T follicular helper cell (primary cell): ENCODE data around the gene COL2A1.

ENCODE experiments used
- DNase-seq: peaks from one replicate; pipeline ENCODE4 v3.0.0-alpha.2; 2020; ENCODE audit warnings: low read depth
- total RNA-seq, 2 experiments: gene quantifications; one replicate each; lab custom pipeline; 2026; lab: John Stamatoyannopoulos, UW

The COL2A1 gene
- 0.26 to 0.36 reads per million in 2 experiments for total RNA-seq

GRCh38 chr12:48004053-48004941 is at the start of gene COL2A1:
COL2A1 (minus strand) TSS chr12:48004476; CDS start chr12:48004321, 155 bp downstream.
- DNase-seq, result no peak

- DNase-seq, result no peak
Observed at GRCh38 chr12:48053883-48054282, 49.6 kb upstream of the COL2A1 start.

- DNase-seq, result no peak
Observed at GRCh38 chr12:48053122-48053521, 48.8 kb upstream of the COL2A1 start.

- no peak for DNase-seq
Observed at GRCh38 chr12:48051681-48052080, 47.4 kb upstream of the COL2A1 start.

GRCh38 chr12:48050174-48050573 is 45.9 kb upstream of the COL2A1 start:
- DNase-seq, result no peak

GRCh38 chr12:48045965-48046518 is 41.8 kb upstream of the COL2A1 start:
- DNase-seq, result no peak

GRCh38 chr12:48045061-48045846 is 41.0 kb upstream of the COL2A1 start:
- DNase-seq, result no peak

GRCh38 chr12:48044396-48044795 is 40.1 kb upstream of the COL2A1 start:
- DNase-seq, result no peak

- no peak for DNase-seq
Observed at GRCh38 chr12:48043771-48044170, 39.5 kb upstream of the COL2A1 start.

GRCh38 chr12:48041591-48042423 is 37.5 kb upstream of the COL2A1 start:
- no peak for DNase-seq

GRCh38 chr12:48040354-48040753 is 36.1 kb upstream of the COL2A1 start:
- DNase-seq, result no peak

- DNase-seq, result no peak
Observed at GRCh38 chr12:48039151-48039550, 34.9 kb upstream of the COL2A1 start.

GRCh38 chr12:48038085-48038484 is 33.8 kb upstream of the COL2A1 start:
- no peak for DNase-seq

GRCh38 chr12:48037267-48037915 is 33.1 kb upstream of the COL2A1 start:
- no peak for DNase-seq

GRCh38 chr12:48036818-48037217 is 32.5 kb upstream of the COL2A1 start:
- no peak for DNase-seq

GRCh38 chr12:48034835-48035805 is 30.8 kb upstream of the COL2A1 start:
- DNase-seq, result no peak

GRCh38 chr12:48033451-48033850 is 29.2 kb upstream of the COL2A1 start:
- DNase-seq, result no peak

GRCh38 chr12:48032597-48032996 is 28.3 kb upstream of the COL2A1 start:
- no peak for DNase-seq

GRCh38 chr12:48031135-48031960 is 27.1 kb upstream of the COL2A1 start:
- DNase-seq, result no peak
